Liver (tissue), 9 donors: ENCODE results near the gene KIFC1. TPM values are rescaled to one million over a fixed set of nuclear protein-coding genes. Genes with fewer than 3 reads are reported as not detected.

Experiments used
- DNase-seq: peaks from one replicate; pipeline ENCODE4 v3.0.0-alpha.2; 2017; ENCODE audit warnings: low spot score
- H3K27ac ChIP-seq, 2 donors: one replicate each; pipeline ENCODE4 v1.7.0; 2013; ENCODE audit warnings: inconsistent platforms in 2 of 2, low read length in 2 of 2, control low read depth in 1 of 2, low read depth in 1 of 2, mild to moderate bottlenecking in 1 of 2
- H3K27me3 ChIP-seq, 4 donors: one replicate each; pipeline versions ENCODE4 v1.6.1 to v1.7.0; 2013; ENCODE audit warnings: low read length in 3 of 4, inconsistent platforms in 1 of 4, mild to moderate bottlenecking in 1 of 4, moderate library complexity in 1 of 4; ENCODE audit not compliant: control insufficient read depth in 4 of 4, insufficient read depth in 4 of 4
- H3K36me3 ChIP-seq, 4 donors: one replicate each; pipeline versions ENCODE4 v1.6.1 to v1.7.0; 2013; ENCODE audit warnings: low read length in 3 of 4, mild to moderate bottlenecking in 3 of 4, low read depth in 1 of 4, moderate library complexity in 1 of 4; ENCODE audit not compliant: control insufficient read depth in 4 of 4, insufficient read depth in 3 of 4
- H3K4me1 ChIP-seq, 4 donors: one replicate each; pipeline versions ENCODE4 v1.6.1 to v1.7.0; 2013; ENCODE audit warnings: low read length in 3 of 4, mild to moderate bottlenecking in 3 of 4, moderate library complexity in 1 of 4; ENCODE audit not compliant: control insufficient read depth in 4 of 4, insufficient read depth in 4 of 4
- H3K4me3 ChIP-seq, 3 donors: one replicate each; pipeline versions ENCODE4 v1.6.1 to v1.7.0; 2013; ENCODE audit warnings: low read length in 3 of 3, control low read depth in 1 of 3, low read depth in 1 of 3, mild to moderate bottlenecking in 1 of 3
- H3K9ac ChIP-seq, 2 donors: one replicate each; pipeline ENCODE4 v1.7.0; 2013; ENCODE audit warnings: low read length in 2 of 2, mild to moderate bottlenecking in 2 of 2, moderate library complexity in 2 of 2, control low read depth in 1 of 2, low read depth in 1 of 2
- H3K9me3 ChIP-seq, 4 donors: one replicate each; pipeline versions ENCODE4 v1.6.1 to v1.7.0; 2013; ENCODE audit warnings: low read length in 3 of 4; ENCODE audit not compliant: control insufficient read depth in 4 of 4
- EGR1 ChIP-seq, 2 donors: IDR thresholded peaks; 2 replicates each; pipeline ENCODE4 v1.6.1; 2016 to 2018; ENCODE audit warnings: antibody characterized with exemption in 2 of 2, low read depth in 2 of 2
- FOXA1 ChIP-seq: IDR thresholded peaks from 2 replicates; pipeline ENCODE4 v1.6.1; 2016; ENCODE audit warnings: antibody characterized with exemption
- FOXA2 ChIP-seq: IDR thresholded peaks from 2 replicates; pipeline ENCODE4 v1.6.1; 2016; ENCODE audit warnings: antibody characterized with exemption
- GABPA ChIP-seq, 2 donors: IDR thresholded peaks in 1 of 2; conservative IDR thresholded peaks in 1 of 2; 2 replicates each; pipeline ENCODE4 v1.6.1; 2016; ENCODE audit warnings: antibody characterized with exemption in 2 of 2, mild to moderate bottlenecking in 1 of 2, moderate library complexity in 1 of 2
- HNF4A ChIP-seq, 2 donors: conservative IDR thresholded peaks; 2 replicates each; pipeline ENCODE4 v1.6.1; 2016; ENCODE audit warnings: antibody characterized with exemption in 2 of 2, mild to moderate bottlenecking in 2 of 2
- HNF4G ChIP-seq: IDR thresholded peaks from 2 replicates; pipeline ENCODE4 v1.6.1; 2016; ENCODE audit warnings: antibody characterized with exemption
- JUND ChIP-seq, 2 donors: IDR thresholded peaks; 2 replicates each; pipeline ENCODE4 v1.6.1; 2016; ENCODE audit warnings: antibody characterized with exemption in 2 of 2
- NR2F2 ChIP-seq: IDR thresholded peaks from 2 replicates; pipeline ENCODE4 v1.6.1; 2016; ENCODE audit warnings: antibody characterized with exemption
- RAD21 ChIP-seq, 2 donors: IDR thresholded peaks; 2 replicates each; pipeline ENCODE4 v1.6.1; 2016; ENCODE audit warnings: antibody characterized with exemption in 2 of 2, mild to moderate bottlenecking in 2 of 2
- REST ChIP-seq: IDR thresholded peaks from 2 replicates; pipeline ENCODE4 v1.6.1; 2016; ENCODE audit warnings: antibody characterized with exemption, mild to moderate bottlenecking
- RXRA ChIP-seq, 2 donors: IDR thresholded peaks; 2 replicates each; pipeline ENCODE4 v1.6.1; 2017 to 2018; ENCODE audit warnings: antibody characterized with exemption in 2 of 2, mild to moderate bottlenecking in 1 of 2
- SP1 ChIP-seq: IDR thresholded peaks from 2 replicates; pipeline ENCODE4 v1.6.1; 2018; ENCODE audit warnings: antibody characterized with exemption, mild to moderate bottlenecking
- TAF1 ChIP-seq: conservative IDR thresholded peaks from 2 replicates; pipeline ENCODE4 v1.6.1; 2016; ENCODE audit warnings: antibody characterized with exemption, mild to moderate bottlenecking
- YY1 ChIP-seq: IDR thresholded peaks from 2 replicates; pipeline ENCODE4 v1.6.1; 2016; ENCODE audit warnings: antibody characterized with exemption, mild to moderate bottlenecking
- ZBTB33 ChIP-seq: IDR thresholded peaks from 2 replicates; pipeline ENCODE4 v1.6.1; 2016; ENCODE audit warnings: antibody characterized with exemption
- WGBS: extraction: QIAGEN DNeasy Blood & Tissue Kit; methylation state at CpG from one replicate; pipeline ENCODE4 v1.1.7; 2013; 5-methylcytosine and 5-hydroxymethylcytosine counted together
- polyA plus RNA-seq, 2 donors: library from polyadenylated mRNA; stranded (reverse) in 1 of 2; unstranded in 1 of 2; fragments of 200-250 nt in 1 of 2; fragments of >200 nt in 1 of 2; fragmentation: Nextera tagmentation in 1 of 2; extraction: Ambion mirVana in 1 of 2; gene quantifications; one replicate each; pipeline versions ENCODE4 v1.2.1 to v1.2.3, GENCODE V29; 2013 to 2015
- total RNA-seq, 2 donors: library from RNA; depleted of rRNA; stranded (reverse); fragments of >200 nt; gene quantifications; one replicate each; pipeline ENCODE4 v1.2.3, GENCODE V29; 2014
- TF ChIP-seq, protein P1 (sequence below): IDR thresholded peaks from 2 replicates; pipeline ENCODE4 v1.6.1; 2016; ENCODE audit warnings: antibody characterized with exemption
- TF ChIP-seq, protein P2 (sequence below): IDR thresholded peaks from 2 replicates; pipeline ENCODE4 v1.6.1; 2016; ENCODE audit warnings: antibody characterized with exemption
- TF ChIP-seq, protein P3 (sequence below): fragments of 150-350 bp; IDR thresholded peaks from 2 replicates; pipeline ENCODE4 v1.5.1; 2017; ENCODE audit warnings: improper control_type of control experiment, low read depth, low read length; ENCODE audit not compliant: missing input control
- donor health status: healthy.
- donor health status: healthy.
- donor health status: healthy.
- donor health status: healthy.
- donor health status: healthy.

Gene KIFC1
- total and polyA plus RNA-seq, 4 donors, result 0.08 to 30.0 (median 1.3) TPM

DNA sequence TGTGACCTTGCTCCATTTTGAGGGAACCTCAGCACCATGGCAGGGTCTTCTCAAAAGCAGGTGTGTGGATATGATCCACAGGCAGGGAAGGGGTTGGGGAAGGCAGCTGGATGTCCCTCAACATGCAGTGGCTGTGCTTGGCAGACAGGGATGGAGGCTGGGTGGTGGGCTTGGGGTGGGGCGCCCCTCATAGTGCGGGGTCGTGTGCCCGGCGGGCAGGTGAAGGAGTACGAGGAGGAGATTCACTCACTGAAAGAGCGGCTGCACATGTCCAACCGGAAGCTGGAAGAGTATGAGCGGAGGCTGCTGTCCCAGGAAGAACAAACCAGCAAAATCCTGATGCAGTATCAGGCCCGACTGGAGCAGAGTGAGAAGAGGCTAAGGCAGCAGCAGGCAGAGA lies 54.7 kb downstream of the KIFC1 start:
- Histone ChIP-seq H3K36me3 (no peaks in the 10 kb centered on the region), H3K27me3 (no peaks in the 10 kb centered on the region), H3K4me3 (no peak overlapping the region), H3K4me1 (no peaks in the 10 kb centered on the region), H3K27ac (no peak overlapping the region), H3K9me3 (no peaks in the 10 kb centered on the region), H3K9ac (no peak overlapping the region)
- no peak for DNase-seq
- WGBS, result 93% methylated on average over 10 of the region's 10 CpGs
- no peak for TF ChIP-seq TAF1
- no peak for TF ChIP-seq RXRA (IDR thresholded peaks at IDR 0.05)
- no peak for TF ChIP-seq HNF4A (conservative IDR thresholded peaks at IDR 0.05)
- TF ChIP-seq SP1, result no peak
- TF ChIP-seq NR2F2, result no peak
- TF ChIP-seq, protein P1, sequence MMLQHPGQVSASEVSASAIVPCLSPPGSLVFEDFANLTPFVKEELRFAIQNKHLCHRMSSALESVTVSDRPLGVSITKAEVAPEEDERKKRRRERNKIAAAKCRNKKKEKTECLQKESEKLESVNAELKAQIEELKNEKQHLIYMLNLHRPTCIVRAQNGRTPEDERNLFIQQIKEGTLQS, result no peak
- no peak for TF ChIP-seq JUND (IDR thresholded peaks at IDR 0.05)
- no peak for TF ChIP-seq FOXA2
- TF ChIP-seq GABPA (IDR thresholded peaks at IDR 0.05 in 1 of 2, conservative IDR thresholded peaks at IDR 0.05 in 1 of 2), result no peak
- TF ChIP-seq, protein P2, sequence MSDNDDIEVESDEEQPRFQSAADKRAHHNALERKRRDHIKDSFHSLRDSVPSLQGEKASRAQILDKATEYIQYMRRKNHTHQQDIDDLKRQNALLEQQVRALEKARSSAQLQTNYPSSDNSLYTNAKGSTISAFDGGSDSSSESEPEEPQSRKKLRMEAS, result no peak
- TF ChIP-seq REST, result no peak
- TF ChIP-seq, protein P3, sequence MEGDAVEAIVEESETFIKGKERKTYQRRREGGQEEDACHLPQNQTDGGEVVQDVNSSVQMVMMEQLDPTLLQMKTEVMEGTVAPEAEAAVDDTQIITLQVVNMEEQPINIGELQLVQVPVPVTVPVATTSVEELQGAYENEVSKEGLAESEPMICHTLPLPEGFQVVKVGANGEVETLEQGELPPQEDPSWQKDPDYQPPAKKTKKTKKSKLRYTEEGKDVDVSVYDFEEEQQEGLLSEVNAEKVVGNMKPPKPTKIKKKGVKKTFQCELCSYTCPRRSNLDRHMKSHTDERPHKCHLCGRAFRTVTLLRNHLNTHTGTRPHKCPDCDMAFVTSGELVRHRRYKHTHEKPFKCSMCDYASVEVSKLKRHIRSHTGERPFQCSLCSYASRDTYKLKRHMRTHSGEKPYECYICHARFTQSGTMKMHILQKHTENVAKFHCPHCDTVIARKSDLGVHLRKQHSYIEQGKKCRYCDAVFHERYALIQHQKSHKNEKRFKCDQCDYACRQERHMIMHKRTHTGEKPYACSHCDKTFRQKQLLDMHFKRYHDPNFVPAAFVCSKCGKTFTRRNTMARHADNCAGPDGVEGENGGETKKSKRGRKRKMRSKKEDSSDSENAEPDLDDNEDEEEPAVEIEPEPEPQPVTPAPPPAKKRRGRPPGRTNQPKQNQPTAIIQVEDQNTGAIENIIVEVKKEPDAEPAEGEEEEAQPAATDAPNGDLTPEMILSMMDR, result no peak
- no peak for TF ChIP-seq FOXA1
- no peak for TF ChIP-seq YY1
- TF ChIP-seq HNF4G, result no peak
- no peak for TF ChIP-seq RAD21 (IDR thresholded peaks at IDR 0.05)
- no peak for TF ChIP-seq EGR1 (IDR thresholded peaks at IDR 0.05; ENCODE audit: low read depth in 2 of 2)
- TF ChIP-seq ZBTB33, result no peak
